A172 (cell line): Measurements from ENCODE around the gene COL7A1. TPM values are rescaled to one million over a fixed set of nuclear protein-coding genes. Genes with fewer than 3 reads are reported as not detected.

ENCODE experiments used
- DNase-seq: peaks from one replicate; pipeline ENCODE4 v3.0.0-alpha.2; 2015; ENCODE audit warnings: low spot score
- total RNA-seq: library from RNA; depleted of rRNA; stranded (reverse); fragments of >200 nt; shearing (Covaris generic); gene quantifications from 2 replicates; pipeline ENCODE4 v1.2.3, GENCODE V29; 2014

The COL7A1 gene
- total RNA-seq, 1 experiment from 2014 or later = 105 TPM

DNA sequence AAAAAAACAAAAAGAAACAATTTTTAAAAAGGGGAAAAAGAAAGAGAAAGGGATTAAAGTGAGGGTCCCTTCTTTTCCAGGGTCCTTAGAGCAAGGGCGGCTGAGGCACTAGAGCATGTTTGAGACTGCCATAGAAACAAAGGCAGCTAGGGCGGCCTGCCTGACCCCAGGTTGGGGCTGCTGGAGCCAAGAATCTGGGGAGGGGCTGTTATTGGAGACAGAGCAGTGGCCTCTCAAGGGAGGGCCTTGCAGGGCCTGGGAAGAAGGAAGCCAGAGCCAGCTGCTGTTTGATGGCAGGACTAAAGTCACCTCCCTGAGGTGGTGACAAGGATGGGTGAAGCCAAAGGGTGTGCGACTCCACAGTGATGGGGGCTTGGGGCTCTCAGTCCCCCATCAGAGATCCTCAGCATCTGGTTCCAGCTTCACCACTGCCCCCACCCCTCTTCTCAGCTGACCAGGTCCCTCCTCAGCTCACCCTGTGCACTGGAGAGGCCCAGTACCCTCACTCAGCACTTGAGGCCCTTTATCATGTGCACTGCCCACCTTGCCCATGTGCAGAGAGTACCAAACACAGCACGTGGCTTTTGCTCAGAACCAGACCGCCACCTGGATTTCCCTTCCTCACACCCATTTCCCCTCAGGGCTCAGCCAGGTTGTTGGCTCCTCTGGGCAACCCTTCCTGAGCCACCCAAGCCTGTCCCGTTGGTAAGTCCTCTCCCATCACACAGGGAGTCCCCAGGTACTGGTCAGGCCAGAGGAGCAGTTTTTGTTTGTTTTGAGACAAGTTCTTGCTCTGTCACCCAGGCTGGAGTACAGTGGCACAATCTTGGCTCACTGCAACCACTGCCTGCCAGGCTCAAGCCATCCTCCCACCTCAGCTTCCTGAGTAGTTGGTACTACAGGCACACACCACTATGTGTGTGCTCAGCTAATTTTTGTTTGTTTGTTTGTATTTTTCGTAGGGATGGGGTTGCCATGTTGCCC is 24.7 kb upstream of the COL7A1 start:
- DNase-seq = no peak

DNA sequence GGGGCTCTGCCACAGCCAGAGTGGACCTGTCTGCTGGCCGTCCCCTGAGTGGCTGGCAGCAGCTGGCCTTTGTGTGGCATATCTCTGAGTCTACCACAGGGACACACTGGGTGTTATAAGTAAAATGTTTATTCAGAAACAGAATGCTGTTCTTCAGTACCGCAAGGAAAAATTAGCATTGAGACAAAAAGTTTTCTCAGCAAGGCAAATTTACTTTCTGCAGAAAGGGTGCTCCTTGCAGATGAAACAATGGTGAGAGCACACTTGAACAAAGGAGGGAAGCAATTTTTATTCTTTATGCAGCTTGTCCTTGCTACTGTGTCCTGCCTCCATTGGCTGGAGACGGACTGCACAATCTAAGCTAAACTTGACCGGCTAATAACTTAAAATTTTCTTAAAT is 22.4 kb upstream of the COL7A1 start:
- no peak for DNase-seq

DNA sequence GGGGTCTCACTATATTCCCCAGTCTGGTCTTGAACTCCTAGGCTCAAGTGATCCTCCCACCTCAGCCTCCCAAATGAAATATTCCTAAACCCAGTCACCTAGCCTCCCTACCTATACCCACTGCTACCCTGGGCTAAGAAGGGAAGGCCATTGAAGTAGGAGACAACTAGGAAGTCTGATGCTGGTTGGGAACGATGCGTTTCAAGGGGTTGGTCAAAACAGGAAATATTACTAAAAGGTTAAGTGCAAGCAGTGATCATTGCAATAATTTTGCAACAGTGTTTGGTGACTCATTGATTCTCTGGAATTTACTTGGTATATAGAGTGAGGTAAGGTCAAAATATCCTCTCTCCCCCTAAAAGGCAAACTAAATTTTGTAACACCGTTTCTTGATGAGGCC is 18.9 kb upstream of the COL7A1 start:
- no peak for DNase-seq

DNA sequence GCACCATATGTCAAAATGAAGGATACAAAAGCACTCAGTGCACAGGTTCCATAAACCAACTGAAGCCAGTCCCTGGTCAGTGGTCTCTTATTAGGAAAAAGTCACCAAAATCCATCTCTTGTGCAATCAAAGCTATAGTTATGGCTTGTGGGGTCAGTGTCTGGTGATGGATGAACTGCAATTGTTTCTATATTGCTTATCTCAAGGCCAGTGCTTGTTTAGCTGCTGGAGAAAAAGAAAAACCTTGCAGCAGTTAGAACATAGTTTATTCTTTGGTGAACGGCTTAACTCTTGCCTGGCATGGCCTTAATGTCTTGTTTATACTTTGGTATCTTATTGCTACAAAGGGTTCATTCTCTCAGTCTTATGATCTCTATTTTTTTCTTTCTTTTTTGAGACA is 17.2 kb upstream of the COL7A1 start:
- no peak for DNase-seq

DNA sequence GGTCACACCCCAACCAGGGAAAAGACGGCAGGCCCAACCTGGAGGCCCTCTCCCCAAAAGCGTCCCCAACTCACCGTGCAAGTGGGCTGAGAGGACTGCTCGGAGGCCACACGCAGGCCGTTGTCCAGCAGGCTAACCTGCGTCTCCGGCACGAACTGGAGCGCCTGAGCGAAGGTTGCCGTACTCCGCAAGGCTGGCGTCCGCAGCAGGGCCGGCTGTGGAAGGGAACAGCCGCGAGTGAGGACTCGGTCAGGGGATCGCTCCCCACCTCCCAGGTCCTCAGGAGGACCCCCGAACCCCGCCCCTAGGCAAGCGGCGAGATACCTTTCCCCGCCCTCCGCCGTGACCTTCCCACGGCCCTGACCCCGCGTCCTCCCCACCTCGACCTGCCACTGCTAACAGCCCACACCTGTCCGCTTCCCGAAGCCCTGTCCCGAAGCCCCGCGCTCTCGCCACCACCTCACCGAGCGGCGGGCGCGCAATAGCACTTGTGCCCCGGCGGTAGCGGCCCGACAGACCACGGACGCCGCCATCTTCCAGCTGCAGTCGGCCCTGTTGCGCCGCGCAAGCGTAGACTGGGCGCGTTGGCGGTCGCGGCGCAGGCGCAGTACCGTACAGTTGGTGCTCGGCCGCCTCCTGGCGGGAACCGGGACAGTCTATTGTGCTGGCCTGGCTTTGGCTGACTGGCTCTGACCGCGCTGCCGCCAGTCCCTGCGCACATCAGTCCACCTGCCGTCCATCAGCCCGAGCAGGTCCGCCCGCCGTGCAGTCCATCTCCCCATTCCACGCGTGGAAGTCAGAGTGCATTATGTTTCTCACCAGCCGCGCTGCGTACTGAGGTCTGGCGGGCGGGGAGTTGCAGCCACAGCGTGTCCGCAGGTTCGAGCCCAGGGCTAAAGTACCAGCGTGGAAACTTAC is 14.2 kb upstream of the COL7A1 start, which contains the start of gene UQCRC1:
Gene UQCRC1, minus strand, starts transcription at position 559 of the 918 bp plus-strand sequence. Its CDS starts 26 bp downstream, at position 533.
- DNase-seq = peak; percentile 88

DNA sequence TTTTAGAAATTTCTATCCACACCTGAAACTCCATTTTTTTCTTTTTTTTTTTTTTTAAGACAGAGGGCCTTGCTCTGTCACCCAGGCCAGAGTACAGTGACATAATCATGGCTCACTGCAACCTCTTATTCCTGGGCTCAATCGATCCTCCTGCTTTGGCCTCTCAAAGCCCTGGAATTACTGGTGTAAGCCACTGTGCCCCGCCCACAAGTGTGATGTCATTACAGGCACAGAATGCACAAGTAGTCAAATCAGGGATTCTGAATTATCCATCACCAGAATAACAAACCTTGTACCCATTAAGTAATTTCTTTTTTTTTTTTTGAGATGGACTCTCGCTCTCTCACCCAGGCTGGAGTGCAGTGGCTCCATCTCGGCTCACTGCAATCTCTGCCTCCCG is 12.4 kb upstream of the COL7A1 start:
- DNase-seq = no peak

DNA sequence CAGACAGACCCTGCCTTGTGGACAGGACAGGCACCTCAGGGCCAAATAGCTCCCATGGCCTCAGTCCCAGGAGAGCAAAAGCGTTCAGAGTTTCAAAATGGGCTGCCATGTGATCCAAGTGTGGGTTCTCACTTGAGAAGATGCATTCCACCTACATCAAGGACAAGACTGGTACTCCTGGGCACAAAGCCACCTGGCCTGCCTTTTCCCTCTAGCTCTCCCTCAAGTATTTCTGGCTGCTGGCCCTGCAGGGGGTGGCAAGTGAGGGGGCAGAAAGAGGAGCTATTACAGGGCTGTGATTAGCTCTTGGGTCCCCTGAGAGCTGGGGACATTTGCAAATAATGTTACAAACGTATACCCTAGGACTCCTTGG is 6.5 kb upstream of the COL7A1 start:
- DNase-seq = no peak

DNA sequence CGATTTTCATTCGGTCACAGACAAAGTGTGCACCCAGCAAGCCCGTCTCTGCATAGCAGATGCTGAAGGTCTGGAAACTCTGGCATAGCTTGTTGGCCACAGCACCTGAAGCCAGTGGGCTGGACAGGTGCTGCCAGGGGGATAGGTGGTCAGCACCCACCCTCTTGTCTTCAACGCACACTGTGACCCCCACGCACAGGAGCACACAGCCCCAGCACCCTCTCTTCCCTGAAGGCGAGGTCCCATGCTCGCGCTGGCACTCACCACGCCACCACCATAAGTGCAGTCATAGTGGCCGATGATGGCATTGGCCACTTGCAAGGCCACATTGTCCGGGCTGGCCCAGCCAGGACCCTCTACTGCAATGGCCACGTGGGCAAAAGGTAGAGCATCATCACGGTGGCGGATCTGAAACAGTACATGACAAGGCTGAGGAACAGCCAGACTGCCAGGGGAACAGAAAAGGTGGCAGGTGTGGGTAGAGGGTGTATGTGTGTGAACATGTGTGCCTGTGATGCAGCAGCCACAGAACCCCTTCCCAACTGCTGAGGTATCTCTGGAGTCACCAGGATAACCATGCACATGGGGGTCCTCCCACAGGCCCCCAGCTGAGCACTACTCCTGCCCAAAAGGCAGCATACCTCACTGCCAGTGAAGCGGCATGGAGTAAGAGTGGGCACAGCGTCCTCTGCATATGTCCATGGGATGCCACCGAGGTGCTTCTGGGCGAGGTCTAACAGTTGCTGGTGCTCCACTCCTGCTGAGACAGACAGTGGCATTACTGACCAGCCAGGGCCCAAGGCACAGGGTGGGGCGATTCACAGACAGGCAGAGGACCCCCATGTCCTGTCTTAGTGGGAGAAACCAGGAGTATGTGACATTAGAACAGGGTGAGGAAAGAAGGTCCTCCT is 5.8 kb upstream of the COL7A1 start:
- no peak for DNase-seq

DNA sequence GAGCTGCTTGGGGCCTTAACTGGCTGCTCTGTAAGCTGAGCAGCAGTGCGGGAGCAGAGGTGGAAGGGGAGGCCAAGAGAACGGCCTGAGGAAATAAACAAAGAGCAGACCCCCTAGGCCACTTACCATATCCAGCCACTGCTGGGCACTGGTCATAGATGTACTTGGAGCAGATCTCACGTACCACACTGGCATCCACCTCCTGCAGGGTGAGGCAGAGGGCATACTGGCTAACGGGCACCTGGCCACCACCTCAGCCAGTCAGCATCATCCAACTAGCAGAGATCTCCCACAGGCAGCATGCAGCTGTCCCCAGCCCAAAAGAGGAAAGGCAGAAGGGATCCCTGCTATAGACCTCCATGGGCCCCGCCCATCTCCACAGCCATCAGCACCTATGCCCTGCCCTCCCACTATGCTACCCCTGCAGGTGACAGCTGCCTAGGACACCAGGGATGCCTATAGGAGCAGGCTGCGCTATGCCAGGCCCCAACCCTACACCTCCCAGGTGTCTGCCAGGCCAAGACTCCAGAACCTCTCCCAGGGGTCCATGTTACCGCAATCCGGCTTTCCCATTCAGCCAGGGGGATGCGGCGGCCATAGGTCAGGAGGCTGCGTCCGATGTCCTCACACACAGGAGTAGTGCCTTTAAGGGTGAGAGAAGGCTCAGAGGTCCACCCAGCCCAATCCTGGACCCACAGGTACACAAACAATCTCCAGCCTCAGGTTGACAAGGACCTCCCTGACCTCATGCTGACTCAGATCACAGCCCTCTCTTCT is 4.6 kb upstream of the COL7A1 start:
- DNase-seq = no peak

DNA sequence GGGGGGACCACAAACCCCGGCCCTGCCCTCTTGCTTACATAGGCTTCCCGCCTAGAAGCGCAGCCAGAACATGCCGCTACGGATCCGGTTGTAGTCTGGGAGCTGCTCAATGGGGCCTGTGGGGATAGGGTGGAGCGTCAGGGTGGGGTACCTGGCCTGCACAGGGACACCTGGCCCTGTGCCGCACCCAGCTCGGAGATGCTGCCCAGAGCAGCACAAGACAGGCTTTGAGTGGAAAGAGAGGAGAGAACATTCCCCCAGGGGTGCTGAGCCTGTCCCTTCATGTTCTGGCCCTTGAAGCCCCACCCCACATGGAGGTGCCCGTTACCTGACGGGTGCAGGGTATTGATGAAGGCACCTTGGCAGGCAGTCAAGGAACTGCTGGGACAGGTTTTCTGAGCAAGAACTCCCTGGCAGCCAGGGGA is 4.0 kb upstream of the COL7A1 start:
- DNase-seq = no peak

DNA sequence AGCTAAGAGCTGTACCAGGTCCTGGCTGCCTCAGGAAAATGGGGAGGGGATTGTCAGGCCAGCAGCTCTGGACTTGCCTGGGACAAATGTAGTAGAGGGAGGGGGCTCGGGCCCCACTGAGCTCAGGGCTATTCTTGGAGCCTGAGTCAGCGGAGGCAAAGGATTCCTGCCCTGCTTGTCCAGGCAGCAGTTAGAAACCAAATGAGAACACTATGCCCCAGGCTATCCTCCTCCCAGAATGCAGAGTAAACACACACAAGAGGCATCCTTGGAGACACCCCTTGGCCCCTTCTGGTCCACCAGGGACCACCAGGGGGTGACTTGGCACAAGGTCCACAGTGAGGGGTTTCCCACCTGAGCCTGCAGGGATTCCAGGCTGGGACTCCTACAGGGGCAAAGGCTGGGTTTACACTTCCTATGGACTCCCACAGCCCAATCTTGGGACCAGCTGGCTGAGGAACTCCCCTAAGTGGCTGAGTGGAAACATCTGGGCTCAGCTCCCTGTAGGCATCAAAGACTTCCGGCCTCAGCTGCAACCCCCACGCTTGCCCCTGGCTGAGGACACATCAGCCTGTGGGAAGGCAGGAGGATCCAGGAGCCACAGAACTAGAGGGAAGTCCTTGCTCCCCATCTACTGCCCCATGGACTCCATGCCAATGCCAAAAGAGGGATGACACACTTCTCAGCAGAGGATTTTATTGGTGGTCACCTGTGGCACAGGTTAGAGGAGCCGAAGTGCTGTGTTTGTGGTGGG is 3.4 kb upstream of the COL7A1 start:
- peak; percentile 88 for DNase-seq

DNA sequence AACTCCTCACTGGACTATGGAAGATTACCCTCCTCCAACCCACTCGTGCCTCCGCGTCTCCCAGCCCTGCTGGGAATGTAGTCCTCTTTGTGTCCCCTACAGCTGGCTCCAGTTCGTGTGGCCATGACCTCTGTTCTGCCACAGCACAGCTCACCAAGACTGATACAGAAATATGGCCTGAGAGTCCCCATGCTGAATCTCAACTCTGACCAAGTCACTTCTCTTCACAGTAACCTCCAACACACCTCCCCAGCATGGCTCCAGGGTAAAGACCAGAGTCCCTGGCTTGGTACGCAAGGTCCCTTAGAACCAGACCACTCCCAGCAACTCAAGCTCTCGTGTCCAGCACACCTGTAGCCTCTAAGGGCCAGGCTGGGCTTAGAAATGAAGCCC is 2.3 kb upstream of the COL7A1 start:
- DNase-seq = no peak

DNA sequence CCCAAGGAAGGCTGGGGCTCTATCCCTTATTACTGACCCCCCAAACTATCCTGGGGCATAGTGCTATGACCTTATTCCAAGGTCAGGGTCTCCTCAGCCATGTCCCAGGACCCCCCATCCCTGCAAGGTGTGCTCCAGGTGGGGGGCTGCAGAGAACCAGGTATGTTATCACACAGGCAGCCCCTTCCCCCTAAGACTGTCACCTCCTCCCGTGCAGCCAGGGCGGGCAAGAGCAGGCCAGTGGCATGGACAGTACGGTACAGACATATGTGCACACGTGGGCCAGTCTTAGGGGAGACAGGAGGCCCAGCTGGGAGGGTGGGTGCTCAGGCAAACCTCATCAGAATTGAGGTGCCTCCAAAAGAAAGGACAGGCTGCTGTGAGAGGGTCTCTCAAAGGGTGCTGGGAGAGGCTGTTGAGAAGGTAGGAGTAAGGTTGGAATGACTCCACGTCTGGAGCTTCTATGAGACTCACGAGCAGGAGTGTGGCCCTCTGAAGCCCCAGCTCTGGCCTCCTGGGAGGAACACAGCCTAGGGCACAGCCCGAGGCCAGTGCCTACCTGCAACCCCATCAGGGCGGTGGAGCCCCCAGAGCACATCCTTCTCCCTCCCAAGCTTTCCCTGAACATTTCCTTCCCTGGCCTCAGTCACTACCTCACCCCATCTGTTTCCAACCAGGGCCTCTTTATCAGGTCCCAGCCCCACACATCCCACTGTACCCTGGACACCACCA is 1.7 kb upstream of the COL7A1 start:
- no peak for DNase-seq

DNA sequence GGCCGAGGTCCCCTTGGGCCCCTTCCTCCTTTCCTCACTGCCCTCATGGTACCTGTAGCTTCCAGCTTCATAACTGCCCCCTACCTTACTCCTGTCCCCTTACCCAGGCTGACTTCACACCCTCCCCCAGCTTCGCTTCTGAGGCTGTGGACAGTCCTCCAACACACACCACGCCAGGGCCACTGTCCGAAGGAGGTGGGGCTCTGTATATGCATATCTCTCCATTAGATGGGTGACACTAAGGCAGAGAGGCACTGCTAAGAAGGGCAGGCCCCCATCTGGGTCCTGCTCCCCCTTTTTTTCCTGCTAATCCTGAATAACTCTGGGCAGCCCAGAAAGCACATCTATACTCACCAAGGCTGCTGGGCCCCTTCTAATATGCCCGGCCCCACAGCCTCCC is 1.0 kb upstream of the COL7A1 start:
- no peak for DNase-seq

DNA sequence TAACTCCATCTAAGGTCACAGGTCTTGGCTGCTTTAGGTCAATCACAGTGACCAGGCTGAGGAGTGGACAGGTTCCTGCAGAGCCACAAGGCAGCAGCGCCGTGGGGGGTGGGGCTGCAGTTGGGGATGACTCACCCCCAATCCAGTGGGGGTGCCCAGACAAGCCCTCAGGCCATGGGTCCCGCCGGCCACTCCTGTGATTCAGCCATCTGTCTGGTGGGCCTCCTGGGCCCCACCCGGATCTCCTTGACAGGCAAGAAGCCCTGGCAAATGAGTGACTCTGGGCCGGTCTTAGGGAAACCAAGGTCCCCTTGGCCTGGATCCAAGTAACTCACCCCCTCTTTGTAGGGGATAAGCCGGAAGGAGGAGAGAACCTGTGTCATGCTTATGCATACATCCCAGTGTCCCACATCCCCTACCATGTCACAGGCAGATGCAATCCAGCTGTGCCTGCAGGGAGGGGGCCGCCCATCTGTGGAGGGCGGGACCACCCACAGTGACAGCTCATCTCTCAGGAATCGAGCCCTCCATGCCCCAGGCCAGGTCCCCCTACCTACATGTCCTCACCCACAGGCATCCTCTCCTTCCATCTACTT is 495 bp upstream of the COL7A1 start:
- peak; percentile 98 for DNase-seq

DNA sequence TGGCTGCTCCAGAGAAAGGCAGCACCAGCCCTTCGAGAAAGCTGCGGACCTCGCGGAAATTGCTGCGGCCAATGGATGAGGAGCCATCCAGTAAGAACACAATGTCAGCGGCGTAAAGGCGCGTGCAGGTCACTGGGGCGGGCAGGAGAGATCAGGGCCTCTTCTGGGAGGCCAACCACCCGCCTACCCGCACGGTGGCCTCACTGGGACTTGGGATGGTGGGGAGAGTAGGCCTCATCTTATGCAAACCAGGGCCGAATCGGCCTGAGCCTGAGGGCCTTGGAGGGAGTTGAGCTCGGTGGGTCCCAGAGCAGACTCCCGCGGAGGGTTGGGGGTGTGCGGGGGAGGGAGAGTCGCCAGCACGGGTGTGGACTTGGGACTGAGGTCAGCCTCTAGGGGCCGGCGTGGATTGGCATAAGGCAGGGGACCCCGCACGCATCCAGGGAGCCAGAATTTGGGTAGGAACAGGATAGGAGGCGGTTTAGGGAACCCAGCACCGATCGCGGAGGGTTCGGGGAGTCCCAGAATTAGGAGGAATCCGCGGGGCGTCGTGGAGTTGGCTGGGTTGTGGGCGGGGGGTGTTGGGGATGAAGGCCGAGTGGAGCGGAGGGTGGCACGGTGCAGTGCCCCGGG is 596 bp downstream of the COL7A1 start:
- DNase-seq = peak; percentile 17

DNA sequence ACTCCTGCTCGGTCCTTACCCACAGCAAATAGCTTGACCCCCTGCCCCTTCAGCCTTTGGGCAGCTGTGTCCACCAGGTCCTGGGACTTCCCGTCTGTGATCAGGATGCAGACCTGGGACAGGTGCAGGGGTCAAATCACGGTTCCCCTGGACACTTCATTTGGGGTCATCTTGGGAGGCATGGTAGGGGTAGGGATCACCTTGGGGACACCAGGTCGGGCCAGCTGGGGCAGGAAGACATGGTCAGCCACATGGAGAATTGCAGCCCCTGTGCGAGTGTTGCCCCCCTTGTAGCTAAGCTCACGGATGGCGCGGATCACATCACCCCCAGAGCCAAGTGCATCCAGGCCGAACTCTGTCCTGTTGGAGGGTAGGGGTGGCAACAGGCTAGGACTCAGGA is 1.8 kb downstream of the COL7A1 start:
- DNase-seq = no peak

DNA sequence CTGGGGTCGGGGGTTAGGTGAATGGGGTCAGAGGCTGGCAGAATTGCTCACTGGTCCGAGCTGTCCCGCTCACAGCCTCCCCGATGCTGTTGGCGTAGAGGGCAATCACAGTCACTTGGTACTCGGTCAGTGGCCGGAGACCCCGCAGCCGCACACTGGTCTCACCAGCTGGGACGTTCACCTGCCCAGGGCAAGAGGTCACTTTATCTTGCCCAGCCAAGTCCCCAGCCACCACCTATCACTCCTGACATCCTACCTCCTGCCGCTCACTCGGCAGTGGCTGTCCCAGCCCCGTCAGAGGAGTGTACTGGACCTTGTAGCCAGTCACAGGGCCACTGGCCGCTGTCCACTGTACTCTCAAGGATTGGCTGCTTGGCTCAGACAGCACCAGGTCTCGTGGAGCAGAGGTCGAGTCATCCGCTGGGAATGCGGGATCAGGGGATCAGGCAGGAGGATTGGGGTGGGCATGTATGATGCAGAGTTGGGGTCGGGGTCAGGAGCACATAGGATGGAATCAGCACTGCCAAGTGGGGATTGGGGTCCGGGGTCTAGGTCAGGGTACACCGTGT is 2.5 kb downstream of the COL7A1 start:
- DNase-seq = peak; percentile 35
